Glomerular endothelial cell (primary cell): Measurements from ENCODE around the gene CP. TPM values are rescaled to one million over a fixed set of nuclear protein-coding genes. Genes with fewer than 3 reads are reported as not detected.
"Not testable (repeated sequence)": the region's sequence is repeated elsewhere in the genome, so short reads cannot be mapped to it uniquely, and the experiment has no call there.

Experiments
- DNase-seq: peaks from one replicate; pipeline ENCODE4 v3.0.0-alpha.2; 2011; ENCODE audit warnings: low read depth, low spot score; ENCODE audit errors: extremely low read depth
- total RNA-seq: library from RNA; depleted of rRNA; stranded (reverse); fragments of >200 nt; gene quantifications from 2 replicates; pipeline ENCODE4 v1.2.3, GENCODE V29; 2015

CP gene
- total RNA-seq, 1 donor from 2014 or later = not detected

DNA sequence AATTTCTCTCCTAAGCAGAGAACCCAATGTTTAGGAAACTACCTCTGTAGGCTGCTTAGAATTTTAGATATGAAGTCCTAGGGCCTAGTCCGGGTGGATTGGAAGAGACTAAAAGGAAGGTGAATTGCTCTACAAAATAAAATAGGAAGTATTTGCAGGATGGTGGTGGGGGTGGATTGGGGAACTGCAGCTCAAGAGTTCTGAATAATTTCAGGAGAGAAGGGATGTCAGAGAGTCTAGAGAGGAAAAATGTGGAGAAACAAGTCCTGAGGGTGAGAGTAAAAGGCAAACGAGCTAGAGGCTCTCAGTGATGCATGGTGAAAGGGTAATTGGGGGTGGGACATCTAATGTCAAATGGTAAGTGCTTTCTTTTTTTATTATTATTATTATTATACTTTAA is 10.2 kb upstream of the CP start:
- DNase-seq = no peak

GRCh38 chr3:149227591-149228268 is 6.1 kb upstream of the CP start:
- DNase-seq = no peak

GRCh38 chr3:149226776-149227175 is 5.1 kb upstream of the CP start:
- no peak for DNase-seq

DNA sequence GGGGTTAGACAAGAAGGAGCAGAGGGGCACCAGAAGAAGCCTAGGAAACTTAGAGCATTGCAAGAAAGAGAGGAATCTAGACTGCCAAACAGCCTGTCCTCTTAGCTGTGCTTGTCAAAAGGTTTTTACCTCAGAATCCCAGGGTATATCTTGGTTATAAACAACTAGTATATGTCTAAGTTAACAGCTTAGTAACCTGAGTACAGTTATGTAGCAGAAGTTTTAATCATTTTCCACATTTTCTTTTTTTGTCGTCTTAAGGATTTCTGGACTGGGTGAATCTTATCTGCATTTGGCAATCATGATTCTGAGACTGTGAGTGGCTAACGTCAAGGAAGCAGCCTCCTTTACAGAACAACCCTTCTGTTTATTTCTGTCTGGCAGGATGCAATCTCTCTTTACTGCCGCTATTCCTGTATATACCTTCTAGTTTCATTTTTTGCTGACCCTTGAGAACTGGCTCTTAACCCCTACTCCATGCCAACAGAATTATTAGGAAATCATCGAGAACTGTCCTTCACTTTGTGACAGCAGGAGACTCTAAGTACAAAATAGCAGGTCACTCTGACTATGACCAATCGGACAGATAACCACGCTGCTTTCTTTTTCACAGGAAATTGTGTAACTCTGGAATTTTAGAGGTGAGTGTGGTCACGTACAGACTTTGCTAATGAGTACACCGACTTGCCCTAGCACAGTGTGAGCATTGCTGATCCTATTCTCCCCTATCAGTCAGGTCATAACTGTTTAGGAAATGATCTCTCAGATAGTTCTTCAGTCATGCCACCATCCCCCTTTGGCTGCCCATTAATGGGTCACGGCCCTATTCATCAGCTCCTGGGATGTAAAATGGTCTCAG is 3.3 kb upstream of the CP start:
- DNase-seq = peak; percentile 69

GRCh38 chr3:149223461-149223820 is 1.8 kb upstream of the CP start:
- DNase-seq = no peak

GRCh38 chr3:149219380-149220121 is 2.1 kb downstream of the CP start:
- not testable (repeated sequence) for DNase-seq

DNA sequence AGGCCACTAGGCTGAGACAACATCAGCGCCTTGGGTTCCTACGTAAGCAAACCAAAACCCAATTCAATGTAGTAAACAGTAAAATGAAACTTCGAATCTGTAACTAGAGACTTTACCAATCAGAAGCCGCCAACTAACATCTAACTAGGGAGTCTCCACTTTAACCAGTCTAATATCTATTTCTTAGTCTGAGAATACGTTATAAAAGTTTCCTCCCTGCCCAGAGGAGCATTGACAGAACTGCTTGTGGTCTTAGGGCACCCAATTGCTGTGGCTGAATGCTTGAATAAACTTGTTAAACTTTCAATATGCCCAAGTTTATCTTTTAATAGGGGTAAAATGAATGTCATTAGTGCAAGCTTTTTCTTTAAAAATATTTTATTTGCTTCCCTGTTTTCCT is 4.3 kb downstream of the CP start:
- no peak for DNase-seq

DNA sequence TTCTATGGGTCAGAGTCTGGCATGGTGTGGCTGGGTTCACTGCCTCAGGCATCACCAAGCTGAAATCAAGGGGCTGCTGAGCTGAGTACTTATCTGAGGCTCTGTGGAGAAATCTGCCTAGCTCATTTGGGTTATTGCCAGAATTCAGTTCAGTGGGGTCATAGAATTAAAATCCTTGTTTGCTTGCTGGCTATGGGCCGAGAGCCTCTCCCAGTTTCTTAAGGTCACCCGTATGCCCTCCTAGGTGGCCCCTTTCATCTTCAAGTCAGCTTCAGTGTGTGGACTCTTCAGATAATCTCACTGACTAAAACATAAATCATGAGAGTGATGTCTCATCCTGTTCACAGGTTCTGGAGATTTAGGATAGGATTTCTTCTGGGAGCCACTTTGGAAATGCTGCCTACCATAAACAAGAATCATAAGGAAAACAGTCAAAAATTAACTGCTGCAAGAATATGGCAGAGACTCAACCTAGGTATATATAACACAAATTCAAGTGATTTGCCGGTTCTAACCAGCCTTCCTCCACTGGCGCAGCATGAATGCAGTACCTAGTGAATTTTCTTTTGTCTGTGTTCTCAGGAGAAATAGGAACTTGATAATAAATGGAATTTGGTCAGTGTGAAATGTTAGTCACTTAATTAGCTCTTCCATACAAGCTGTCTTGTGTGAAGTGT is 5.3 kb downstream of the CP start:
- no peak for DNase-seq

DNA sequence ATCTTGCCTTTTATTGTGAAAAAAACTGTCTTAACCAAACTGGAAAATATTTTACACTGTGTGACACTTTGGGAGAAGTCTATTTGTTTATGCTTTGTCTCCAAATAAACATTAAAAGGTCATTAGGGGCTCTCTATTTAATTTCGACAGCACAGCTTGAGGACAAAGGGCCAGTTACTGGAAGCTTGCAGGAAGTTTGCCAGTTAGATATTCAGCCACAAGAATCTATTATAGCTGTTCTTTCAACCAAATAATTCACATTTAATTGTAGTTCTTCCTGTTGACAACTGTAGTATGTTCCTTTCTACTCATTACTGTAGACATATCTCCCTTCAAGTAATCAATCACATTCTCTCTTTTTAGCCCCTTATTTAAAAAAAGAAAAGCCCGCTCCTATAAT is 6.1 kb downstream of the CP start:
- no peak for DNase-seq

- DNase-seq = no peak
These were observed 6.9 kb downstream of the CP start for GRCh38 chr3:149214702-149215101.

DNA sequence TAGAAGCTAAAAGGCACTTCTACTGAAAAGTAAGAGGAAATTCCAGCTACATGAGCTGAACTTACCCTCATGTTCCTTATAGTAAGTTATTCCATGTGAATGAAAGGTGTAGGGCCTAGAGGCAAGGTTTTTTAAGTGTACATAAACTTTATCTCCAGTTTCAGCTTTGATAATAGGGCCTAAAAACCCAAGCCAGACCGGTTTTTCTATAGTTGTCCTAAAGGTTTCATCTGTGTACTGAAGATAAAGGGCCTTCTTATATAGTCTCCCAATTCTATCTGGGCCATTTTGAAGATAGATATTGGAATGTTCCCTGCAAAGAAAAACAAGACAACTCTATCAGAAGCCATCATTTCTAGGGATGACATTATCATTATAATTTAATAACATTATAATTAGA is 9.2 kb downstream of the CP start:
- no peak for DNase-seq

DNA sequence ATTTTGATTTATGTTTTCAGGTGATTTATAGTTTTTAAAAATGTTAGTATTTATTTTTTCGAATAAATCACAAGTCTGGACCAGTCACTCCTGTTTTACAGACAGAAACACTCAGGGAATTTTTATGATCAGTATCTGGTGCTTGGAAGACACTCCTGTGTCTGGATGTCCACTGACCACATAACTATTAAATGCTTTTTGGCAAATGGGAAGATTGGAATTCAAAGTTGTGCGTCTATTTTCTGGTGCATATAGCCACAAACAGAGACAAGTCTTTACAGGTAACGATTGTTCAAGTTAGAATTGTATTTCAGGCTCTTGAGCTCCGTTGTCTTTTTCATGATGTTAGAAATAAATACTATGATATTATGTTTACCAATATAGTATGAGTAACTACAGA is 12.2 kb downstream of the CP start:
- DNase-seq = no peak

DNA sequence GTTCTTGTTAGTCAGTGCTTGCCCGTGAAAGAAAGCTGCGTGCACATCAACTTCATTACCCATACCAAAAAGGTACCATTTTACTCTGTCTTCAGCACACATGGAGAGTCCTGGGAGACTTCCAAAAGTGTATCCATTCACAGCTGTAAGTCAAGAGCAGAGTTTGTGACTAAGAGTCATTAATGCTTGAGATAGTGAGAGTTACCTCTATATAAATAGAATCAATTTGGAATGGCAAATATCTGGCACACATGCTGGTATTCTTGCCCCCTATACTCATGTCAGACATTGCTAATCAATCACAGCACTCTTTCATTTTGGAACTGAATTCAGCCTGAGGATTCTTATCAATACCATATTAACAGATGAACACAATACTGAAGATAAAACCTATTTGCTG is 14.2 kb downstream of the CP start:
- DNase-seq = no peak

- no peak for DNase-seq
These were observed 17.1 kb downstream of the CP start for GRCh38 chr3:149204390-149204991.

DNA sequence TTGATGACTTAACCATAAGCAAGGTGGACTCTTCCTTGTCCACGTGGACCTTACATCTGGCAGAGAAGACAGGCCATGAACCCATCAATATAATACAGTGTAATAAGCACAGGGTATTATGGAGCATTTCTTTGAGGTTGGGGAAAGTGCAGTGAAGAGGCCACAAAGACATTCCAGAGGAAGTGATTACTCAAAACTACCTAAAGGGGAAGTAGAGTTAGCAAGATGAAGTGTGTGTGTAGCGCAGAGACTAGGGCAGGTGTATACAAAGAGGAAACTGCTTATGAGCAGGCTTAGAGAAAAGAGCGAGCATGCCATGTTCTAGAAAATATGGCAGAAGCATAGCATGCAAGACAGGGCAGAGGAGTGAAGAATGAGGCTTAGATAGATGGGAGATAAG is 17.9 kb downstream of the CP start:
- no peak for DNase-seq

DNA sequence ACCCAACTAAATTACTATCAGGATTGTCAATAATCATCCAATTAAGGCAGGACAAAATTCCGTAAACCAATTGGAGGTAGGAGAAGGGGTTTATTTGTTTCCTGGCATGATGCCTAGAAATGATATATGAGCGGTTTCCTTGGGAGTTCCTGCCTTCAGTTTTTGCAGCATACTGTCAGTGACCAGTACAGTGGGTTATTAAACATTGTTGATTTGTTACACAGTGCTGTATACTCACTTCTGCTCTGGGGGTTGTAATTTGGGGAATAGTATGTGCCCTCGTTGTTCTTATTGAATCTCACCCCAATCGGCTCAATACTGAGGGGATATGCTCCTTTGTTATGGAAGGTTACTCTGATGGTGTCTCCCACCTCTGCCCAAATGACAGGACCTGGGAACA is 22.2 kb downstream of the CP start:
- DNase-seq = peak; percentile 51

DNA sequence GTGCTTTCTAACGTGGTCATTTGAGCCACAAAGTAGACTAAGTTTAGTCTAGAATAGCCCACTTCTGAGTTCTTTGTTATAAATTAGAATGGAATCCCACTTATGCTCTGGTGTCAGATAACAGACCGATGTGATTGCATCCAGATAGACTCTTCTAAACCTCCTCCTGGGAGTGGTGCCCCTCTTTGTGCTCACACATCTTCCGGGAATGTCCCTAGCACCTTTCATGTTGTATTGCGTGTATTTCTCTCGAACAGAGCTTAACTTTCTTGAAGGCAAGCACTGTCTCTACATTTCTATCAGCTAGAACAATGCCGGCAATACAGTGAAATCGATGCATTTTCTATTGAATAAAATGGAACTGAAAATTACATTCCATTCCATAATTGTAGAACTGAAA is 23.0 kb downstream of the CP start:
- no peak for DNase-seq

GRCh38 chr3:149197669-149198068 is 24.0 kb downstream of the CP start:
- no peak for DNase-seq

DNA sequence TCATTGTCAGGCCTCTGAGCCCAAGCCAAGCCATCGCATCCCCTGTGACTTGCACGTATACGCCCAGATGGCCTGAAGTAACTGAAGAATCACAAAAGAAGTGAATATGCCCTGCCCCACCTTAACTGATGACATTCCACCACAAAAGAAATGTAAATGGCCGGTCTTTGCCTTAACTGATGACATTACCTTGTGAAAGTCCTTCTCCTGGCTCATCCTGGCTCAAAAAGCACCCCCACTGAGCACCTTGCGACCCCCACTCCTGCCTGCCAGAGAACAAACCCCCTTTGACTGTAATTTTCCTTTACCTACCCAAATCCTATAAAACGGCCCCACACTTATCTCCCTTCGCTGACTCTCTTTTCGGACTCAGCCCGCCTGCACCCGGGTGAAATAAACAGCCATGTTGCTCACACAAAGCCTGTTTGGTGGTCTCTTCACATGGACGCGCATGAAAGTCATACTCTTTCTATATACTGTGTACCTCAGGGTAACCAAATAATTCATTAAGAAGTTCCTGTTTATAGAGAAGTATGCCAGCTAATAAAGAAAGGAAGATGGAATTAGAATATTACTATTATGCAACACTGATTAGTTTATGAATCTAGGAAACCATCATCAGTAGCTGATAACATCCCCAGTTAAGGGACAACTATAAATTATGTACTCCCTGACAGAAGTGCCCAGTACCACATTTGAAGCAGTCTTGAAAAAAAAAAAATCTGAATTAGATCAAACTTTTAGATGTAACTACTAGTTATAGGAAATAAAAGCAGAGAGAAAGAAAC is 24.6 kb downstream of the CP start:
- not testable (repeated sequence) for DNase-seq

- DNase-seq = no peak
These were observed 26.4 kb downstream of the CP start for GRCh38 chr3:149195221-149195620.
